Stimulated activated CD8-positive, alpha-beta memory T cell treated with anti-CD3 and anti-CD28 coated beads, Interleukin-4, amount 100 ng/mL, for 4 hours (primary cell): ENCODE measurements around the gene ZNF134.

Experiments used
- DNase-seq, 2 donors: peaks; one replicate each; pipeline ENCODE4 v3.0.0-alpha.2; 2020; ENCODE audit warnings: low read depth in 2 of 2, low spot score in 1 of 2

Gene ZNF134

GRCh38 chr19:57637379-57637778 lies 23.3 kb downstream of the ZNF134 start:
- DNase-seq, result no peak

- no peak for DNase-seq
Observed at GRCh38 chr19:57641715-57642234, 27.7 kb downstream of the ZNF134 start.

DNA sequence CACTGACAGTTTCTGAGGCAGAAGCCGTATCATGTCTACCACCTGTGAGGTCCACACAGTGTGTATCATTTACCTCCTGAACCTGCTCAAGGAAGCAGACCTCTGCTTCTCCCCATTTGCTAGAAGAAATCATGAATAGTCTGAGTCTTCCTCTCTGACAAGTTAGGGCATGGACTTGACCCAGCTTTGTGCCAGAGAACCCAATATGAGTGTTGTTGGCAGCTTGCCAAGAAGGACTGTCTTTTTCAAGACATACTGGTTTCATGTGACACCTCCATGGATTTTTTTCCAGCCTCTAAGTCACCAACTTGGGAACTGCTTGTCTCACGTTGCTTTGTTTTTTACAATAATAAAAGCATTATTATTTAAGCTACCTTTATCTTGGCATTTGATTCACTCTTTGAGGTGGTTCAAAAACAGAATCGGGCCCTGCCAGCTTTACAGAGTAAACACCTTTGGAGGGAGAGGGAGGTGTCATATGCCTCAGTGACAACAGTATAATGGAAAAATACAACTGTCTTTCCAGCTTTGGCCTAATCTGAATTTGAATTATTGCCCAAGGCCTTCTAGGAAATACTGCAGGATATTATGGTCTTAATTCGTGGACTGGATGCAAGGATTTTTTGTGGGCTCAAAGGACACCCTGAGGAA lies 28.5 kb downstream of the ZNF134 start:
- DNase-seq, result no peak

DNA sequence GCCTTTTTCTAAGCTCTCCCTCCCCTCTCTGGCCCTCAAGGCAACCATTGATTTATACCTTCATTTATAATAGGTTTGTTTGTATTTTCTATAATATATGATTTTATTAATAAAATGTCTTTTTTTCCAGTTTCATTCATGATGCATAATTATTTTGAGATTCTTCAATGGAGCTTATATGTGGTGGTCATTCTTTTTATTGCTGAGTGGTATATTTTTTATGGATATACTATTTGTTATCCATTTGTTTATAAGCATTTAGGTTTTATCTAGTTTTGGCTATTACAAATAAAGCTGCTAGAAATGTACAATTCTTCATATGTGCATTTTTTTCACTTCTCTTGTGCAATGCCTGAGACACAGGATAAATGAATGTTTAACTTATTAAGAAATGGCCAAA lies 29.7 kb downstream of the ZNF134 start:
- DNase-seq, result no peak

DNA sequence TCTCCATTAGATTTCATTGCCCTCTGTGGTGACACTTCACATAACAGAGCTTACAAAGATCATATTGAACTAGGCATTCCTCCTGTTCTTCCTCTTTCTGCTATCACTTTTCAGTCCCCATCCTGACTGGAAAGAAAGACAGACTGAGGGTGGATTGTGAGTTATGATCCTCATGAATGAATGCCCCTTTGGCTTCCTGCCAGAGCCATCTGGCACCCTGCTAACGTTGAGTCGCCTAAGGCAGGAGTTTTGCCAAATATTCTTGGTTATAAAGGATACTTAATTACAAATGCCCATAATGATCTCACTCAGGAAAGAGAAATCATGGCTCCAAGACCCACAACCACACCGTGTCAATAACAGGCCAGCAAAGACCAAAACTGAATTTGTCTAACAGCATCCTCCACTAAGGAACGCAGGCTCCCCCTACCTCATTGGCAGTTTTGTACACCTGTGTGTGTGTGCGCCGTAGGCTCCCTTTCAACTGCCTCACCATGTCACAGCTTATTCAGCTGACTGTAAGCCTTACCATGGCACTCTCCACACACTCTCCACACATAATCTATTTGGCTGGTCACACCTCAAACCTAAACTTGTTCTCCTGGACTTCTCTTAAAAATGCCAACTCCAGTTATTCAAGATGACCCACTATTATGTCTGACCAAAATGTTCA lies 34.4 kb downstream of the ZNF134 start:
- no peak for DNase-seq

DNA sequence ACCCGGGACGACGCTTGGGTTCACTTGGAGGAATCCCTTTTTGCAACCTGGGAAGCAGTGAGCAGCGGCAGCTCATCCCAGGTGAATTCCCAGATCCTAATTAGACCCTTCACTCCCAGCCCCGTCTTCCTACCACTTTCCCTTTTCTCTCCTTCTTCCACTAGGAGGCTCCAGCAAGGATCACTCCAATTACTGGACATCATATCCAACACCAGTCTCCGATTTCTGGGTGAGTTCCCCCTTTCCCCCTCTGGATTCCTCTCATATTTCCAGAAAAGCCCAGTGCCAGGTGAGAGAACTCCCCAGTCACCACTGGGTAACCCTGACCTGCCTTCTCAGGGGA lies 37.6 kb downstream of the ZNF134 start:
- no peak for DNase-seq

DNA sequence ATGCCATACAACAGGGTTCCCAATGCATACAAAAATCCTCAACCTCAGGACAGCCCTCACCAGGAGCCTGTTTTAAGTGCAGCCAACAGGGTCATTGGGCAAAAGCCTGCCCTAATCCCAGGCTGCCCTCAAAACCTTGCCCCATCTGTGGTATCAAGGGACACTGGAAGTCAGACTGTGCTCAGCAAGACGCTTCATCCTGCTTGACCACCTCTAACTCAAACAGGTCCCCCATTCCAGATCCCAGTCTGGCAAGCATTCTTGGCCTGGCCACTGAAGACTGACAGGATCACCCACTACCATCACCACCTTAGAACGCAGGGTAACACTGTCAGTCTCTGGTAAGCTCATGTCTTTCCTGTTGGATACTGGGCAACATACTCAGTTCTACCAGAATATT lies 39.6 kb downstream of the ZNF134 start:
- DNase-seq, result no peak

GRCh38 chr19:57655443-57655842 lies 41.4 kb downstream of the ZNF134 start:
- DNase-seq, result no peak

- DNase-seq, result no peak
Observed at GRCh38 chr19:57656346-57656745, 42.3 kb downstream of the ZNF134 start.

DNA sequence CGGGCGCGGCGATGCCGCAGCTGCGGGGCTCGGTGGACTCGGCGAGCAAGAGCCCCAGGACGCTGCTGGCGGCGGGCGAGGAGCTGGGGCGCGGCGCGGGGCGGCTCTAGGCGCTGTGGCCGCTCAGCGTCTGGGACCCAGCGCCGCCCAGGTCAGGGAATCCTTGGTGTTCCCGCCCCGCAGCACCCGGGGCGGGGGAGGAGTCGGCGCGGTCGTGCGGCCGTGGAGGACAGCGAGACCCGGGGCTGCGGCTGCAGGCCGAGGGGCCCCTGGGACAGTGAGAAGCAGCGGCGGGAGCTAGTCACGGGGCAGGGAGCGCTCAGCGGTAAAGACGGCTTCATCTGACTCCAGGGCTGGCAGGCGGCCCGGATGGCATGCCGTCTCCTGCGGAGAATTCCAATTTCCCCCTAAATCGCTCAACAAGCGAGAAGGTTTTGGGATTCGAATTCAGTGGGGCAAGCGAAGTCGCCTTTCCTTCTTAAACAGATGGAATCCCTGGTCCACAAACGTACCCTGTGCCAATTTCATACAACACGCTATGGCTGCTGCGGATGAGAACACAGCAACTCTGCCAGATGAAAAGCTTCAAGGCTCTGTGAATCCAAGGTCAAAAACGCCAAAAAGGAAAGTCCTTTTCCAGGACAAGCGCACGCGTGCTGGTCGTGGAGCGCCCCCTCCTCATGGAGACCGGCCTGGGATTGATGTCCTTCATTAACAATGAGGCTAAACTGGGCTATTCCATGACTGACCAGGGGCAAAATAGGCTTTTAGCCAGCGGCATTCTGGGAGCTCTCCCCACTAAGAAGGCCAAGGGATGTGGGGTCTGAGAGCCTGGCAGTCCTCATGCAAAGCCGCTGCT lies 50.5 kb downstream of the ZNF134 start:
- no peak for DNase-seq

GRCh38 chr19:57665261-57665806 lies 51.3 kb downstream of the ZNF134 start:
- no peak for DNase-seq

DNA sequence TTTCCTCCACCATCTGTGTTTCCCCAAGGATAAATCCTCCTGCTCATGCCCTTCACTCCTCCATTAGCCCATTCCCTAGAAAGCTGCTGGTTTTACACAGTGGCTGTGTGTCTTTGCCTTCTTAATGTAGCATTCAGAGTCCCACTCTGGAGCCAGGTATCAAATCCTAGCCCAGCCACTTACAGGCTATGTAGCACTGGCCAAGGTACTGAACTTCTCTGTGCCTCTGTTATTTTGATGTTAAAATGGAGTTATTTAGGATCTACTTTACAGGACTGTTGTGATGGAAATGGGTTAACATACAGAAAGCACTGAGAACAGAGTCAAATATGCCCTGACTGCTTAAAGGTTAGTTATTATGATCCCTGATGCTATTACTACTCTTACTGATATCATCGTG lies 53.2 kb downstream of the ZNF134 start:
- DNase-seq, result no peak

GRCh38 chr19:57668635-57669034 lies 54.6 kb downstream of the ZNF134 start, which contains the start of gene ZSCAN4:
Gene ZSCAN4 (plus strand): TSS chr19:57668935. CDS start chr19:57676146, 7,211 bp downstream.
- no peak for DNase-seq

GRCh38 chr19:57671124-57671895 lies 57.3 kb downstream of the ZNF134 start:
- no peak for DNase-seq

GRCh38 chr19:57672466-57672865 lies 58.4 kb downstream of the ZNF134 start:
- no peak for DNase-seq
